Measurements from ENCODE around the gene TTLL11. TPM values are rescaled to one million over a fixed set of nuclear protein-coding genes. Genes with fewer than 3 reads are reported as not detected.

The TTLL11 gene
- total RNA-seq, 1 experiment from 2014 or later: 1.6 TPM

Small RNA genes lying within 50 kb of the gene (small RNA-seq; reads per million reads assigned to genes)
- 0 reads per million in 2 experiments for gene MIR4478

Other genes starting within 250 kb of the TTLL11 start
- gene NDUFA8, start 66.5 kb upstream of the TTLL11 start, total RNA-seq (2014; rRNA removed; shearing (Covaris generic)): 68.6 and 82.0 TPM in 2 replicates
- 0.32 TPM in 1 of 2 replicates, not detected in the other for gene MORN5, start 66.6 kb upstream of the TTLL11 start, total RNA-seq (2014; rRNA removed; shearing (Covaris generic))
- gene LHX6, start 135.6 kb upstream of the TTLL11 start, total RNA-seq (2014; rRNA removed; shearing (Covaris generic)): 2.3 and 2.4 TPM in 2 replicates
- 18.0 and 22.5 TPM in 2 replicates for gene RBM18, start 171.5 kb upstream of the TTLL11 start, total RNA-seq (2014; rRNA removed; shearing (Covaris generic))
- gene MRRF, start 171.6 kb upstream of the TTLL11 start, total RNA-seq (2014; rRNA removed; shearing (Covaris generic)): 94.4 and 101 TPM in 2 replicates